ENCODE data around the gene PARD3B. TPM values are rescaled to one million over a fixed set of nuclear protein-coding genes. Genes with fewer than 3 reads are reported as not detected.

The PARD3B gene
- total RNA-seq, 1 donor from 2014 or later: 1.6 TPM

DNA sequence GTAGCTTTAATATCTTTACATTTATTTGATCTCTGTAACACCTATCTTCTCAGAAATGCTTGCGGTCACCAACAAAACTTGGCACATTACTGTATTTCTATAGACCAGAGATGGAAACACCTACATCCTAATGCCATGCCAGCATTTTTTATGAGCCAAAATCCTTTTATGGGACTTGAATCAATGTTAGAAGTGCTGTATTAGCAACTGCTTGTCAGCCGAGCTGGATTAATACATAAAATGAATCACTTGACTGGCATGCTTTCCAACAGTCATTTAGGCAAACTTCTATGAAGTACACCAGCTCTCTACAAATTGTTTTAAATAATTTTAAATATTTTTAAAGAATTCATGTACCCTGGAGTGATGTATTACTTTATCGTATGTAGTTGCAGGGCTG, 864.1 kb downstream of the PARD3B start:
- Histone ChIP-seq H3K4me3 (ENCODE audit: low read depth, low read length) (no peak overlapping the region), H3K36me3 (ENCODE audit: control insufficient read depth, insufficient read depth, low read length) (no peaks in the 10 kb centered on the region), H3K27me3 (ENCODE audit: control insufficient read depth, insufficient read depth, low read length) (no peaks in the 10 kb centered on the region)
- TF ChIP-seq CTCF (IDR thresholded peaks at IDR 0.05; ENCODE audit: insufficient read depth, low read length, severe bottlenecking): no peak
- FAIRE-seq (no peak), DNase-seq (ENCODE audit: low read depth) (peak; percentile 13)

GRCh38 chr2:205411558-205411957, 866.3 kb downstream of the PARD3B start:
- DNase-seq (ENCODE audit: low read depth) (no peak), FAIRE-seq (no peak)
- TF ChIP-seq CTCF (IDR thresholded peaks at IDR 0.05; ENCODE audit: insufficient read depth, low read length, severe bottlenecking): no peak
- H3K27me3 ChIP-seq (ENCODE audit: control insufficient read depth, insufficient read depth, low read length): no peaks in the 10 kb centered on the region
- no peaks in the 10 kb centered on the region for H3K36me3 ChIP-seq (ENCODE audit: control insufficient read depth, insufficient read depth, low read length)
- no peak overlapping the region for H3K4me3 ChIP-seq (ENCODE audit: low read depth, low read length)

DNA sequence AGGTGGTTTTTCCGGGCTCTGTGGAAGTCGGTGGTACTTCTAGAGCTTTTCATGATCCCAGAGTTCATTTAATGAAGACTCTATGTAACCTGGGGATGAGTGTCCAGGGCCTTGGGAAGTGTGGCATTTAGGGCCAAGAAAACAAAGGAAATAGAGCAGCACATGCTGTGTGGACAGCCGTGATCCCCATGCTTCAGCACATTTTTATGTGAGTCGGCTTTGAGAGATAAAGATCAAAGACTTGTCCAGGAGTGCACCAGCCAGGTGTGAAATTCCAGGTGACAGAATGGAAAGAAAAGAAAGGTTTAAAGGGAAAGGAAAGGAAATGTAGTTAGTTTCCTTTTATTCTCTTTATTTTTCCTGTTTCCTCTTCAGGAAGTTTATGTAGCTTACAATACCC, 879.1 kb downstream of the PARD3B start:
- TF ChIP-seq CTCF (IDR thresholded peaks at IDR 0.05; ENCODE audit: insufficient read depth, low read length, severe bottlenecking): no peak
- FAIRE-seq: no peak
- Histone ChIP-seq H3K27me3 (ENCODE audit: control insufficient read depth, insufficient read depth, low read length) (no peaks in the 10 kb centered on the region), H3K36me3 (ENCODE audit: control insufficient read depth, insufficient read depth, low read length) (no peaks in the 10 kb centered on the region), H3K4me3 (ENCODE audit: low read depth, low read length) (no peak overlapping the region)
- DNase-seq (ENCODE audit: low read depth): no peak

- no peak overlapping the region for H3K4me3 ChIP-seq (ENCODE audit: low read depth, low read length)
- H3K27me3 ChIP-seq (ENCODE audit: control insufficient read depth, insufficient read depth, low read length): no peaks in the 10 kb centered on the region
- TF ChIP-seq CTCF (IDR thresholded peaks at IDR 0.05; ENCODE audit: insufficient read depth, low read length, severe bottlenecking): no peak
- FAIRE-seq: no peak
- no peaks in the 10 kb centered on the region for H3K36me3 ChIP-seq (ENCODE audit: control insufficient read depth, insufficient read depth, low read length)
- DNase-seq (ENCODE audit: low read depth): no peak
Measured at GRCh38 chr2:205425102-205425501, 879.8 kb downstream of the PARD3B start.

- Histone ChIP-seq H3K27me3 (ENCODE audit: control insufficient read depth, insufficient read depth, low read length) (no peaks in the 10 kb centered on the region), H3K4me3 (ENCODE audit: low read depth, low read length) (no peak overlapping the region), H3K36me3 (ENCODE audit: control insufficient read depth, insufficient read depth, low read length) (no peaks in the 10 kb centered on the region)
- FAIRE-seq (no peak), DNase-seq (ENCODE audit: low read depth) (peak; percentile 27)
- no peak for TF ChIP-seq CTCF (IDR thresholded peaks at IDR 0.05; ENCODE audit: insufficient read depth, low read length, severe bottlenecking)
Measured at GRCh38 chr2:205427112-205427511, 881.8 kb downstream of the PARD3B start.

DNA sequence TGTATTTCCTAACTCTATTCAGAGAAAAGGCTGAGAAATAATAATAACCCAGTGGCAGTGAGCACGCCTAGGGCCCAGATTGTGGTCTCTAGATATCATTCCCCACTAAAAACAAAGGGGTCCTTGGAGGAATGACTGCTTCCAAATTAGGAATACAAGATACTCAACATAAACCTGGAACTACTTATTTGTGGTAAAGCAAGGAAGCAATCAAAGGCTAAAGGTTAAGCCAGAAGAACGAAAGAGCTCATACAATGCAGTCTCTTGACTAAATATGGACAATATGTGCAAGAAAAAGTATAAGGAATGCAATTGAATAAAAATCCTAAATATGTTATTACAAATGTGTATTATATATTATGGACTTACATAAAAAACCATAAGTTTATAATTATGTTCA, 883.5 kb downstream of the PARD3B start:
- no peaks in the 10 kb centered on the region for H3K36me3 ChIP-seq (ENCODE audit: control insufficient read depth, insufficient read depth, low read length)
- H3K4me3 ChIP-seq (ENCODE audit: low read depth, low read length): no peak overlapping the region
- H3K27me3 ChIP-seq (ENCODE audit: control insufficient read depth, insufficient read depth, low read length): no peaks in the 10 kb centered on the region
- no peak for TF ChIP-seq CTCF (IDR thresholded peaks at IDR 0.05; ENCODE audit: insufficient read depth, low read length, severe bottlenecking)
- no peak for FAIRE-seq
- no peak for DNase-seq (ENCODE audit: low read depth)

Measured in bronchial epithelial cell (primary cell).